KMS-11 (cell line): ENCODE results near the gene ARHGEF5.

ENCODE experiments used
- H2AFZ ChIP-seq: fragments of 200-600 bp; sonication (generic); 2 replicates; pipeline ENCODE4 v1.6.1; 2016; ENCODE audit warnings: antibody characterized with exemption, mixed run types, low read depth
- H3K27ac ChIP-seq: fragments of 200-600 bp; sonication (generic); 2 replicates; pipeline ENCODE4 v1.6.1; 2016; ENCODE audit warnings: mild to moderate bottlenecking, mixed run types
- H3K27me3 ChIP-seq: fragments of 200-600 bp; sonication (generic); 2 replicates; pipeline ENCODE4 v1.6.1; 2017; ENCODE audit warnings: mild to moderate bottlenecking, low read depth, mixed run types, moderate library complexity; ENCODE audit not compliant: insufficient read depth
- H3K36me3 ChIP-seq: fragments of 200-600 bp; sonication (generic); 2 replicates; pipeline ENCODE4 v1.6.1; 2017; ENCODE audit warnings: mild to moderate bottlenecking, mixed run types; ENCODE audit not compliant: insufficient read depth
- H3K4me1 ChIP-seq: fragments of 200-600 bp; sonication (generic); 2 replicates; pipeline ENCODE4 v1.6.1; 2016; ENCODE audit warnings: mild to moderate bottlenecking, low read depth, mixed run types; ENCODE audit not compliant: poor library complexity, severe bottlenecking
- H3K4me2 ChIP-seq: fragments of 200-600 bp; sonication (generic); 2 replicates; pipeline ENCODE4 v1.7.0; 2016; ENCODE audit warnings: mild to moderate bottlenecking, mixed run types
- H3K4me3 ChIP-seq: fragments of 200-600 bp; sonication (generic); IDR thresholded peaks from 2 replicates; pipeline ENCODE4 v1.6.1; 2017; ENCODE audit warnings: low read depth, low read length, mixed read lengths; ENCODE audit not compliant: insufficient read depth
- H3K79me2 ChIP-seq: fragments of 200-600 bp; sonication (generic); 2 replicates; pipeline ENCODE4 v1.6.1; 2016; ENCODE audit warnings: low read depth, mixed run types; ENCODE audit not compliant: insufficient read depth
- H3K9ac ChIP-seq: fragments of 200-600 bp; sonication (generic); 2 replicates; pipeline ENCODE4 v1.6.1; 2016; ENCODE audit warnings: mild to moderate bottlenecking, mixed run types
- H4K20me1 ChIP-seq: fragments of 200-600 bp; sonication (generic); 2 replicates; pipeline ENCODE4 v1.6.1; 2016; ENCODE audit warnings: mild to moderate bottlenecking, mixed run types; ENCODE audit not compliant: insufficient read depth
- CTCF ChIP-seq: fragments of 200-600 bp; sonication (generic); conservative IDR thresholded peaks from 2 replicates; pipeline ENCODE4 v1.6.1; 2017; ENCODE audit warnings: low read depth, mild to moderate bottlenecking, antibody characterized with exemption, low read length, moderate library complexity, mixed read lengths

The ARHGEF5 gene

GRCh38 chr7:144401490-144401889, 46.3 kb downstream of the ARHGEF5 start:
- Histone ChIP-seq H3K36me3 (no peaks in the 10 kb centered on the region), H3K27ac (no peak overlapping the region), H3K4me3 (no peak overlapping the region), H3K4me1 (no peaks in the 10 kb centered on the region), H3K27me3 (no peaks in the 10 kb centered on the region), H4K20me1 (no peaks in the 10 kb centered on the region), H3K4me2 (no peak overlapping the region), H2AFZ (no peak overlapping the region), H3K9ac (no peak overlapping the region), H3K79me2 (no peaks in the 10 kb centered on the region)
- TF ChIP-seq CTCF, result no peak

- no peak overlapping the region for H3K4me2 ChIP-seq
- H4K20me1 ChIP-seq, result no peaks in the 10 kb centered on the region
These were observed 47.9 kb downstream of the ARHGEF5 start for GRCh38 chr7:144403102-144403501.

GRCh38 chr7:144403649-144404061, 48.5 kb downstream of the ARHGEF5 start, which contains the start of gene NOBOX:
Gene NOBOX (minus strand): TSS chr7:144403693.
- Histone ChIP-seq H3K4me2 (no peak within 1 kb of the TSS), H3K36me3 (no peaks in the 10 kb centered on the region), H3K9ac (no peak within 1 kb of the TSS), H3K4me3 (no peak within 1 kb of the TSS), H4K20me1 (no peaks in the 10 kb centered on the region), H2AFZ (no peak within 1 kb of the TSS), H3K27me3 (no peaks in the 10 kb centered on the region), H3K4me1 (no peaks in the 10 kb centered on the region), H3K79me2 (no peaks in the 10 kb centered on the region), H3K27ac (no peak within 1 kb of the TSS)
- no peak for TF ChIP-seq CTCF

More at GRCh38 chr7:144403102-144403501, 47.9 kb downstream of the ARHGEF5 start:
- TF ChIP-seq CTCF, result no peak
- Histone ChIP-seq H2AFZ (no peak overlapping the region), H3K27ac (no peak overlapping the region), H3K4me1 (no peaks in the 10 kb centered on the region), H3K27me3 (no peaks in the 10 kb centered on the region), H3K9ac (no peak overlapping the region), H3K79me2 (no peaks in the 10 kb centered on the region), H3K4me3 (no peak overlapping the region), H3K36me3 (no peaks in the 10 kb centered on the region)

- H3K36me3 ChIP-seq, result no peaks in the 10 kb centered on the region
- H4K20me1 ChIP-seq, result no peaks in the 10 kb centered on the region
- H3K4me3 ChIP-seq, result no peak overlapping the region
- H3K9ac ChIP-seq, result no peak overlapping the region
- no peak for TF ChIP-seq CTCF
- no peak overlapping the region for H3K4me2 ChIP-seq
- H2AFZ ChIP-seq, result no peak overlapping the region
- no peaks in the 10 kb centered on the region for H3K27me3 ChIP-seq
- no peaks in the 10 kb centered on the region for H3K79me2 ChIP-seq
- H3K4me1 ChIP-seq, result no peaks in the 10 kb centered on the region
- no peak overlapping the region for H3K27ac ChIP-seq
These were observed 49.7 kb downstream of the ARHGEF5 start for GRCh38 chr7:144404946-144405345.
